Duodenal mucosa (tissue), 2 donors: ENCODE results near the gene CACNA2D3.

Source experiments
- H3K27ac ChIP-seq: one replicate; pipeline ENCODE4 v1.7.0; 2013; ENCODE audit warnings: low read depth, low read length
- H3K27me3 ChIP-seq, 2 donors: one replicate each; pipeline ENCODE4 v1.7.0; 2013; ENCODE audit warnings: low read length in 2 of 2, control low read depth in 1 of 2; ENCODE audit not compliant: insufficient read depth in 2 of 2, control insufficient read depth in 1 of 2
- H3K36me3 ChIP-seq, 2 donors: one replicate each; pipeline ENCODE4 v1.7.0; 2013; ENCODE audit warnings: low read length in 2 of 2, control low read depth in 1 of 2; ENCODE audit not compliant: insufficient read depth in 2 of 2, control insufficient read depth in 1 of 2
- H3K4me1 ChIP-seq, 2 donors: one replicate each; pipeline ENCODE4 v1.7.0; 2013; ENCODE audit warnings: low read length in 2 of 2, control low read depth in 1 of 2; ENCODE audit not compliant: insufficient read depth in 2 of 2, control insufficient read depth in 1 of 2
- H3K4me3 ChIP-seq, 2 donors: one replicate each; pipeline ENCODE4 v1.7.0; 2013; ENCODE audit warnings: low read length in 2 of 2, low read depth in 1 of 2
- H3K9ac ChIP-seq, 2 donors: one replicate each; pipeline ENCODE4 v1.7.0; 2013; ENCODE audit warnings: low read length in 2 of 2, low read depth in 1 of 2
- H3K9me3 ChIP-seq, 2 donors: one replicate each; pipeline ENCODE4 v1.7.0; 2013; ENCODE audit warnings: low read length in 2 of 2, control low read depth in 1 of 2; ENCODE audit not compliant: control insufficient read depth in 1 of 2

Gene CACNA2D3

DNA sequence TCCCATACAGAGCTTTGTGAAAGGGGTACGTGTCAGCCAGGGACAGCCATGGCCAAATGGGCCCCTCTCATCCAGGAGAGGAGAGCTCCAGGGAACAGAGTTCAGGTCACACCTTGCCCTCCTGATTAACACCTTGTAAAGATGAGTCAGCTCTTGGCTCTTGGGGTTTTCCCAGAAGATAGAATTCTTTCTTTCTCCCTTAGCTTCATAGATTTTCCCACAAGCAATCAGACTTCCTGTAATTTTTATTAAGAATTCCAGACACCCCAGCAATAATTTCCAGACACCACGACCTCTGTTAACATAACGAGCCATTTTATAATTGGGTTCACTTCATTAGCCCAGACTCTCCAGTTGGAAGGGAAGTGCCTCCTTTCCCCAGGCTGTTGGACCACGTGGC lies 719.1 kb downstream of the CACNA2D3 start:
- no peaks in the 10 kb centered on the region for H3K4me1 ChIP-seq
- H3K9me3 ChIP-seq: no peaks in the 10 kb centered on the region
- H3K27me3 ChIP-seq: no peaks in the 10 kb centered on the region
- no peak overlapping the region for H3K27ac ChIP-seq
- no peak overlapping the region for H3K4me3 ChIP-seq
- H3K36me3 ChIP-seq: no peaks in the 10 kb centered on the region
- no peak overlapping the region for H3K9ac ChIP-seq

DNA sequence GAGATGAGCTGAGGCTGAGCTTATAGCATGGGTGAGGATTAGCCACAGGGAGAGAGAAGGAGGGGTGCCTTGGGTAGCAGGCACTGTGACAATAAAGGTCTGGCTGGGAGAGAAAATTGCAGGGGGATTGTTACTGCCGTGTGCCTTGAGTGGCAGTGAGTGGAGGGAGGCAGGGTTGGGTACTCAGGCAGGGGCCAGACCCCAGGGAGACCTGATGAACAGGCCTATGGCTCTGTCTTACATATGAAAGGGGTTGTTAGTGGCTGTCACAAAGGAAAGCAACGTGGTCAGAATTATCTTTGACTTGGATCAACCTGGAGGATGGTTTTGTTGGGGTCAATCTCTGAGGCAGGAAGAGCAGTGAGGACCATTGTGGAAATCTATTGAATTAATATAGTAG lies 721.0 kb downstream of the CACNA2D3 start:
- Histone ChIP-seq H3K4me1 (no peaks in the 10 kb centered on the region), H3K9me3 (no peaks in the 10 kb centered on the region), H3K4me3 (no peak overlapping the region), H3K9ac (no peak overlapping the region), H3K27me3 (no peaks in the 10 kb centered on the region), H3K27ac (no peak overlapping the region), H3K36me3 (no peaks in the 10 kb centered on the region)

- Histone ChIP-seq H3K9ac (no peak overlapping the region), H3K4me1 (no peaks in the 10 kb centered on the region), H3K36me3 (no peaks in the 10 kb centered on the region), H3K4me3 (no peak overlapping the region), H3K27ac (no peak overlapping the region), H3K27me3 (no peaks in the 10 kb centered on the region), H3K9me3 (no peaks in the 10 kb centered on the region)
Measured at GRCh38 chr3:54844211-54844610, 721.9 kb downstream of the CACNA2D3 start.

- H3K36me3 ChIP-seq: no peaks in the 10 kb centered on the region
- no peaks in the 10 kb centered on the region for H3K27me3 ChIP-seq
- no peak overlapping the region for H3K27ac ChIP-seq
- H3K4me3 ChIP-seq: no peak overlapping the region
- H3K9ac ChIP-seq: no peak overlapping the region
- no peaks in the 10 kb centered on the region for H3K9me3 ChIP-seq
- no peaks in the 10 kb centered on the region for H3K4me1 ChIP-seq
Measured at GRCh38 chr3:54845011-54845410, 722.7 kb downstream of the CACNA2D3 start.

GRCh38 chr3:54845551-54845950 lies 723.2 kb downstream of the CACNA2D3 start:
- H3K36me3 ChIP-seq: no peaks in the 10 kb centered on the region
- H3K4me3 ChIP-seq: no peak overlapping the region
- H3K4me1 ChIP-seq: no peaks in the 10 kb centered on the region
- H3K27ac ChIP-seq: no peak overlapping the region
- no peaks in the 10 kb centered on the region for H3K9me3 ChIP-seq
- H3K9ac ChIP-seq: no peak overlapping the region
- H3K27me3 ChIP-seq: no peaks in the 10 kb centered on the region

DNA sequence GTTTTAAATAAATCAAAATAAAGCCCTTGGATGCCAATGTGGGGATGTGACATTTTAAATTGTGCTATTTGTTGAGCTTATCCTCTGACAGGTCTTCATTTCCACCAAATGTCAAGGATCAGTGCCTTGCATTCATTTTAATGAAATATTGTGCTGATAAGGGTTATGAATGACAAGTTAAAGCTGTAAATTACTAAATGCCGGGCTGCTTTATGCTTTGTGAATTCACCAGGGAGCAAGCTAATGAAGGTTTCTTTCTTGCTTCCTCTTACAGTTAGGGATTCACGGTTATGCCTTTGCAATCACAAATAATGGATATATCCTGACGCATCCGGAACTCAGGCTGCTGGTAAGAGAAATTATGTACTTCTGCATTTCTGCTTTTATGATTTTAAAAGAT lies 723.8 kb downstream of the CACNA2D3 start:
- H3K4me3 ChIP-seq: no peak overlapping the region
- no peaks in the 10 kb centered on the region for H3K27me3 ChIP-seq
- no peaks in the 10 kb centered on the region for H3K36me3 ChIP-seq
- no peak overlapping the region for H3K27ac ChIP-seq
- no peak overlapping the region for H3K9ac ChIP-seq
- no peaks in the 10 kb centered on the region for H3K9me3 ChIP-seq
- H3K4me1 ChIP-seq: no peaks in the 10 kb centered on the region

- Histone ChIP-seq H3K27ac (no peak overlapping the region), H3K4me1 (no peaks in the 10 kb centered on the region), H3K9ac (no peak overlapping the region), H3K4me3 (no peak overlapping the region), H3K9me3 (no peaks in the 10 kb centered on the region), H3K27me3 (no peaks in the 10 kb centered on the region), H3K36me3 (no peaks in the 10 kb centered on the region)
Measured at GRCh38 chr3:54847361-54847760, 725.0 kb downstream of the CACNA2D3 start.

GRCh38 chr3:54849360-54849759 lies 727.0 kb downstream of the CACNA2D3 start:
- no peak overlapping the region for H3K9ac ChIP-seq
- H3K27me3 ChIP-seq: no peaks in the 10 kb centered on the region
- H3K4me1 ChIP-seq: no peaks in the 10 kb centered on the region
- H3K27ac ChIP-seq: no peak overlapping the region
- H3K9me3 ChIP-seq: no peaks in the 10 kb centered on the region
- H3K36me3 ChIP-seq: no peaks in the 10 kb centered on the region
- no peak overlapping the region for H3K4me3 ChIP-seq

GRCh38 chr3:54850484-54851018 lies 728.2 kb downstream of the CACNA2D3 start:
- H3K9ac ChIP-seq: no peak overlapping the region
- H3K4me1 ChIP-seq: no peaks in the 10 kb centered on the region
- H3K9me3 ChIP-seq: no peaks in the 10 kb centered on the region
- H3K27ac ChIP-seq: no peak overlapping the region
- no peaks in the 10 kb centered on the region for H3K27me3 ChIP-seq
- H3K36me3 ChIP-seq: no peaks in the 10 kb centered on the region
- no peak overlapping the region for H3K4me3 ChIP-seq

DNA sequence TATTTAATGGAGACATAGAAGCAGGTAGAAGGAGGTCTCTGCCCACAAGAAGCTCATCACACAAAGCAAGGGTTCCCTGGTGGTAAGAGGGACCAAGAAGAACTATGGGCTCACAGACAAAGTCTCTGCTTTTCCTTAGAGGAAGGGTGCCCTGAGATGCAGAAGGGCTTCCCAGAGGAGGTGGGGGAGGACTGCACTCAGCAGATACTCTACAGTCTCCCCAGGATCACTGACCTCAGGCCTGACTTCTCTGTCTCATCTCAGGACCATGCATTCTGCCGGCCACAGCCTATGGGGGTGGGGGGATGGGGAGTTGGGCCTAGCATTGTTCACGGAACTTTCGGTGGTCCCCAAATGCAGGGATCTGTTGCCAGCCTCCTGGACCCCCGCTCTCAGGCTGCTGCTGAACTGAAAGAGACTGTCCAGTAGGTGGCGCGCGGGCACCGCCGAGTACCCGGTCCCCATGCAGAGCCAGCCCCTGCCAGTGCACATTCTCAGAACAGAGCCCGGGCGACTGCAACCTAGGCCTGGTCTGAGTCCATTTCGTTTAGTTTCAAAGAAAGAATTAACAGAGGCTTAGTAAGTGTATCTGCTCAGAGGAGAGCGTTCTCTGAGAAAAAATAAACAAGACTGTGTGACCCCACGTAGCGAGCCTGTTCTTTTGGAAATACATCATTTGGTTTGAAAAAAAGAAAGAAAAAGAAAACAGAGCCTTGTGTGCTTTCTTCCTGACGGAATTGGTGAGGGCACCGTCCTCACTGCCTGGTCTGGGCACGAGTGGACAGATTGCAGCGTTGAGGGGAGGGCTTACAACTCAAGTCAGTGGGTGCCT lies 731.4 kb downstream of the CACNA2D3 start:
- no peak overlapping the region for H3K27ac ChIP-seq

More for the DNA sequence above, 731.4 kb downstream of the CACNA2D3 start:
- Histone ChIP-seq H3K36me3 (no peaks in the 10 kb centered on the region), H3K9me3 (no peaks in the 10 kb centered on the region), H3K4me1 (peaks cover 0 to 5% of the 10 kb centered on the region in 2 donors), H3K4me3 (no peak overlapping the region), H3K27me3 (no peaks in the 10 kb centered on the region), H3K9ac (no peak overlapping the region)
